Dermis microvascular lymphatic vessel endothelial cell (primary cell): ENCODE data around the gene AP2A2. TPM values are rescaled to one million over a fixed set of nuclear protein-coding genes. Genes with fewer than 3 reads are reported as not detected.
A peak's percentile ranks its signal among the peaks of the same experiment; 100 is the strongest.

Source experiments
- DNase-seq, 2 donors: peaks; one replicate each; pipeline versions ENCODE4 v3.0.0 to v3.0.0-alpha.2; 2010; ENCODE audit warnings: low read depth in 2 of 2
- total RNA-seq: library from RNA; depleted of rRNA; stranded (reverse); fragments of >200 nt; gene quantifications from 2 replicates; pipeline ENCODE4 v1.2.1, GENCODE V29; 2014

The AP2A2 gene
- total RNA-seq, 1 donor from 2014 or later: 25.9 TPM

GRCh38 chr11:924406-925157 is 1.1 kb upstream of the AP2A2 start:
- peak; percentile 23 to 56 for DNase-seq

- DNase-seq: no peak
Measured at GRCh38 chr11:925158-925495, 543 bp upstream of the AP2A2 start.

GRCh38 chr11:926341-926916 is 759 bp downstream of the AP2A2 start:
- peak; percentile 62 to 90 for DNase-seq

- DNase-seq: no peak
Measured at GRCh38 chr11:927871-928270, 2.2 kb downstream of the AP2A2 start.

GRCh38 chr11:928786-929185 is 3.1 kb downstream of the AP2A2 start:
- DNase-seq: no peak

GRCh38 chr11:929405-929804 is 3.7 kb downstream of the AP2A2 start:
- no peak for DNase-seq

GRCh38 chr11:931385-931784 is 5.7 kb downstream of the AP2A2 start:
- peak in 1 of 2 donors; percentile 90 for DNase-seq

GRCh38 chr11:932435-932834 is 6.8 kb downstream of the AP2A2 start:
- DNase-seq: peak in 1 of 2 donors; percentile 75

GRCh38 chr11:933142-933851 is 7.6 kb downstream of the AP2A2 start:
- peak in 1 of 2 donors; percentile 24 for DNase-seq

GRCh38 chr11:933936-934335 is 8.3 kb downstream of the AP2A2 start:
- DNase-seq: no peak

- DNase-seq: no peak
Measured at GRCh38 chr11:934527-934926, 8.9 kb downstream of the AP2A2 start.

GRCh38 chr11:936199-936598 is 10.5 kb downstream of the AP2A2 start:
- no peak for DNase-seq

- DNase-seq: no peak
Measured at GRCh38 chr11:937841-938261, 12.2 kb downstream of the AP2A2 start.

GRCh38 chr11:940496-941135 is 14.9 kb downstream of the AP2A2 start:
- DNase-seq: peak; percentile 44 to 84

GRCh38 chr11:942823-943222 is 17.2 kb downstream of the AP2A2 start:
- DNase-seq: no peak

GRCh38 chr11:944711-945470 is 19.2 kb downstream of the AP2A2 start:
- DNase-seq: no peak

- DNase-seq: no peak
Measured at GRCh38 chr11:945986-946385, 20.3 kb downstream of the AP2A2 start.

- no peak for DNase-seq
Measured at GRCh38 chr11:947744-948143, 22.1 kb downstream of the AP2A2 start.

GRCh38 chr11:951507-951906 is 25.8 kb downstream of the AP2A2 start:
- DNase-seq: no peak

- no peak for DNase-seq
Measured at GRCh38 chr11:952406-953385, 27.0 kb downstream of the AP2A2 start.
